H7 (cell line): ENCODE results near the gene CMTM7. TPM values are rescaled to one million over a fixed set of nuclear protein-coding genes. Genes with fewer than 3 reads are reported as not detected.
"Not testable (repeated sequence)": the region's sequence is repeated elsewhere in the genome, so short reads cannot be mapped to it uniquely, and the experiment has no call there.

ENCODE experiments used
- DNase-seq: peaks from one replicate; pipeline ENCODE4 v3.0.0; 2012
- H3K27me3 ChIP-seq: 2 replicates; pipeline ENCODE4 v1.6.0; 2011; ENCODE audit warnings: mild to moderate bottlenecking, low read length; ENCODE audit not compliant: control insufficient read depth, insufficient read depth
- H3K36me3 ChIP-seq: replicated peaks from 2 replicates; pipeline ENCODE4 v1.5.1; 2011; ENCODE audit warnings: low read length; ENCODE audit not compliant: control insufficient read depth, insufficient read depth
- H3K4me3 ChIP-seq: 2 replicates; pipeline ENCODE4 v1.5.1; 2011; ENCODE audit warnings: low read depth, mild to moderate bottlenecking, control low read depth, low read length, moderate library complexity; ENCODE audit not compliant: insufficient read depth
- total RNA-seq: library from RNA; depleted of rRNA; stranded (reverse); fragments of >200 nt; shearing (Covaris generic); gene quantifications from 2 replicates; pipeline ENCODE4 v1.2.3, GENCODE V29; 2014

The CMTM7 gene
- total RNA-seq, 1 experiment from 2014 or later: 15.3 TPM

DNA sequence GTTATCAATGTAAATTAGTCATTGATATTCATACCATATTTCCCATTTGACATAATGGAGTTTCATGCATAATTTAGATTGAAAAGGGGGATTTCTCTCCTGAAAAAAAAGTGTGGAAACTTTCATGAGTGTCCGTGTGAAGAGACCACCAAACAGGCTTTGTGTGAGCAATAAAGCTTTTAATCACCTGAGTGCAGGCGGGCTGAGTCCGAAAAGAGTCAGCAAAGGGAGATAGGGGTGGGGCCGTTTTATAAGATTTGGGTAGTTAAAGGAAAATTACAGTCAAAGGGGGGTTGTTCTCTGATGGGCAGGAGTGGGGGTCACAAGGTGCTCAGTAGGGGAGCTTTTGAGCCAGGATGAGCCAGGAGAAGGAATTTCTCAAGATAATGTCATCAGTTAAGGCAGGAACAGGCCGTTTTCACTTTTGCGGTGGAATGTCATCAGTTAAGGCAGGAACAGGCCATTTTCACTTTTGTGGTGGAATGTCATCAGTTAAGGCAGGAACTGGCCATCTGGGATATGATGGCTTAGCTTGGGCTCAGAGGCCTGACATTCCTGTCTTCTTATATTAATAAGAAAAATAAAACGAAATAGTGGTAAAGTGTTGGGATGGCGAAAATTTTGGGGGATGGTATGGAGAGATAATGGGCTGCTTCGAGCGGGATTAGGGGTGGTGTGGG, 69.3 kb downstream of the CMTM7 start:
- DNase-seq, H3K4me3 ChIP-seq, H3K27me3 ChIP-seq, H3K36me3 ChIP-seq: not testable (repeated sequence)

GRCh38 chr3:32462191-32462986, 70.7 kb downstream of the CMTM7 start:
- DNase-seq, H3K4me3 ChIP-seq, H3K36me3 ChIP-seq, H3K27me3 ChIP-seq: not testable (repeated sequence)

DNA sequence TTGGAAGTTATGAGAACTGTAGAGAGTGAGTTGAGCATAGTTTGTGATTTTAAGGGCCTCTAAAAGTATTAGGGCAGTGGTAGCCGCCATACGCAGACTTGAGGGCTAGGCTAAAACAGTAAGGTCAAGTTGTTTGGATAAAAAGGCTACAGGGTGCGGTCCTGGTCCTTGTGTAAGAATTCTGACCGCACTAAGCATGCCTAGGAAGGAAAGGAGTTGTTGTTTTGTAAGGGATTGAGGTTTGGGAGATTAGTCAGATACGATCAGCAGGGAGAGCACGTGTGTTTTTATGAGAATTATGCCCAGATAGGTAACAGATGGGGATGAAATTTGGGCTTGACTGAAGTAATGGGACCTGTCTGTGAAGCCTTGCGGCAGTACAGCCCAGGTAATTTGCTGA, 71.8 kb downstream of the CMTM7 start:
- not testable (repeated sequence) for DNase-seq, H3K36me3 ChIP-seq, H3K27me3 ChIP-seq, H3K4me3 ChIP-seq

DNA sequence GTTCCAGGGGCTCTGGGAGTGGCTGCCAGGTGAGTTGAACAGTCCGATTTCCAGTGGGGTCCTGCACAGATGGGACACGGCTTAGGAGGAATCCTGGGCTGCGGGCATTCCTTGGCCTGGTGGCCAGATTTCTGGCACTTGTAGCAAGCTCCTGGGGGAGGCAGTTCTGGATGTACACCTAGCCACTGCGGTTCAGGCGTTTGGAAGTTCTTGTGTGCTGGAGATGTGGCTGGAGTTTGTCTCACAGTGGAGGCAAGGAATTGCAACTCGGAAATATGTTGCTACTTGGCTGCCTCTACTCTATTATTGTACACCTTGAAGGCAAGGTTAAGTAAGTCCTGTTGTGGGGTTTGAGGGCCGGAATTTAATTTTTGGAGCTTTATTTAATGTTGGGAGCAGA, 73.1 kb downstream of the CMTM7 start:
- H3K4me3 ChIP-seq, H3K36me3 ChIP-seq, H3K27me3 ChIP-seq, DNase-seq: not testable (repeated sequence)

DNA sequence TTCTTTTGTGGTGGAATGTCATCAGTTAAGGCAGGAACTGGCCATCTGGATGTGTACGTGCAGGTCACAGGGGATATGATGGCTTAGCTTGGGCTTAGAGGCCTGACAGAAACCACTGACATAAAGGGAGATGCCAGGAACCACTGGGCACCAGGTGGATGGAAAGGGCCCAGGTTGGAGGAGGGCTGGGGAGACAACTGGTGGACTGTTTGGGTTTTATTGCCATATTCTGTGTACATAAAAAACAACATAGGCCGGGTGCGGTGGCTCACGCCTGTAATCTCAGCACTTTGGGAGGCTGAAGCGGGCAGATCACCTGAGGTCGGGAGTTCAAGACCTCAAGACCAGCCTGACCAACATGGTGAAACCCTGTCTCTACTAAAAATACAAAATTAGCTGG, 75.2 kb downstream of the CMTM7 start:
- H3K27me3 ChIP-seq, DNase-seq, H3K4me3 ChIP-seq, H3K36me3 ChIP-seq: not testable (repeated sequence)

GRCh38 chr3:32467333-32468070, 75.8 kb downstream of the CMTM7 start:
- H3K4me3 ChIP-seq: no peak overlapping the region
- DNase-seq: peak; percentile 93
- no peaks in the 10 kb centered on the region for H3K27me3 ChIP-seq
- H3K36me3 ChIP-seq: no peaks in the 10 kb centered on the region

DNA sequence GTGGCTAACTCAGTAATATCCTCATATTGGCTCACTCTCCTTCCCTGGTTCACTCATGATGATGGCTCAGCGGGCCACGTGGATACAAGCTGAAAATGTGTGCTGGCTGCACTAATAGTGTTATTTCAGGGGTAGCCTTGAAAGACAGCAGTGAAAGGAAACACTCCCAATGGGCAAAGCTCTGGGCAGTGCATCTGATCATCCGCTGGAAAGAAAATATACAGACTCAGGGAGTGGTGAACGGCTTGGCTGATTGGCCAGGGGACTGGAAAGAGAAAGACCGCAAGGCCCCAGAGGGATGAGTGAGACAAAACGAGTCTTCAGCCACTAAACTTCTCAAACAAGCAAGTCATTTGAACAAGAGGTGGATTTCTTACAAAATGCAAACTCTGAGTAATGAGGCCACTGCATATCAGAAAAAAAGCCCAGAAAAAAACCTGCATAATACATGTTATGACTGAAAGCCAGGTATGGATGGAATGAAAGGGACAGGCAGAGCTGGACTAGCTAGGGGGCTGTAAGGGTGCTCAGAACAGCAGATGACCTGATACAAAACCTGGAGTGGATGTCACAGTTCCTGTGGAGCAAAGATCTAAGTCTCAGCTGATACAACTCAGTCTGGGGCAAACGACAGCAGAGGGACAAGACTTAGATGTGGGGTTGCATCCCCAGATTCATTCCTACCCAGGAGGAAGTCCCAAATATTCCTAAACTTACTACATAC, 77.7 kb downstream of the CMTM7 start:
- DNase-seq: no peak
- Histone ChIP-seq H3K4me3 (no peak overlapping the region), H3K36me3 (no peaks in the 10 kb centered on the region), H3K27me3 (no peaks in the 10 kb centered on the region)

GRCh38 chr3:32470362-32470761, 78.7 kb downstream of the CMTM7 start:
- Histone ChIP-seq H3K36me3 (no peaks in the 10 kb centered on the region), H3K4me3 (no peak overlapping the region), H3K27me3 (no peaks in the 10 kb centered on the region)
- DNase-seq: no peak

GRCh38 chr3:32471246-32471645, 79.6 kb downstream of the CMTM7 start:
- Histone ChIP-seq H3K36me3 (no peaks in the 10 kb centered on the region), H3K27me3 (no peaks in the 10 kb centered on the region), H3K4me3 (no peak overlapping the region)
- DNase-seq: no peak

DNA sequence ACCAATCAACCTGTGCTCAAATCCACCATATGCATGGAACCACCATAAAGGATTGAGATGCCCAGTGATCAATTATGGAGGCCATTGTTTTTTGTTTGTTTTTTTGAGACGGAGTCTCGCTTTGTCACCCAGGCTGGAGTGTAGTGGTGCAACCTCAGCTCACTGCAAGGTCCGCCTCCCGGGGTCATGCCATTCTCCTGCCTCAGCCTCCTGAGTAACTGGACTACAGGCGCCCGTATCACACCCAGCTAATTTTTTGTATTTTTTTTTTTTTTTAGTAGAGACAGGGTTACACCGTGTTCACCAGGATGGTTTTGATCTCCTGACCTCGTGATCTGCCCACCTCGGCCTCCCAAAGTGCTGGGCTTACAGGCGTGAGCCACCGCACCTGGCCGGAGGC, 80.5 kb downstream of the CMTM7 start:
- H3K36me3 ChIP-seq, H3K4me3 ChIP-seq, H3K27me3 ChIP-seq, DNase-seq: not testable (repeated sequence)

DNA sequence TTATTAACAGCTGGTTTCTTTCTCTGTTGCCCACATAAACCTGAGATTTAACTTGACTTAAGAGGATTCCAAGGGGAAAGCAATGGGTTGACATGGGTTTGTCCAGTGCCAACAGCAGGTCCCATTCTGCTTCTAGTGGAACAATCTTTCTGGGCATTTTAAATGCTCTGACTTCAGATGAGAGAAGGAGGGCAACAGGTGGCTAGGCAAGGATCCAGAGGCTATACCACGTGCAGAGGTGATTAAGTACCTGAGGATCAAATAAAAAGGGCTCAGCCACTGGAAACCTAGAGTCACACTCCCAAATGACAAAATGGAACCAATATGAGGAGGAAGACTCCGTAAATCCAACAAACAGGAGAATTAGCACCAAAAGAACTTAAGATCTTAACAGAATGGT, 82.5 kb downstream of the CMTM7 start:
- DNase-seq: no peak
- no peak overlapping the region for H3K4me3 ChIP-seq
- H3K36me3 ChIP-seq: no peaks in the 10 kb centered on the region
- no peaks in the 10 kb centered on the region for H3K27me3 ChIP-seq

DNA sequence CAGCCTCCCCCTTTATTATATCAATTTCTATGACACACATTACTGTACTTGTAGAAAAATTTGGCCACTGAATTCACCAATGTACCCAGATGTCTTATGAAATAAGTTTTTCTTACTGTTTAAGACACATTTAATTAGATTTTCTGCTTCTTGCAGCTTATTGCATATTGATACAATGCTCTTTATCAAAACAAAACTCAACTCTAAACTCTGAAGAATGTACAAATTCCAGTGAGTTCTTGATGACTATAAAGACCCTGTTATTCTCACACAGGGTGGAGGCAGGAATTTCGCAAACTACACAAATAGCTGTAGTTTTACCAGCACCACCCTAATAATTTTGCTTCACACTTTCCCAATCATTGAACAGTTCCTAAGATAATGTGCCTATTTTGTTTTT, 89.0 kb downstream of the CMTM7 start:
- Histone ChIP-seq H3K27me3 (no peaks in the 10 kb centered on the region), H3K4me3 (no peak overlapping the region), H3K36me3 (no peaks in the 10 kb centered on the region; the same call in 1 of the 2 replicates)
- no peak for DNase-seq

DNA sequence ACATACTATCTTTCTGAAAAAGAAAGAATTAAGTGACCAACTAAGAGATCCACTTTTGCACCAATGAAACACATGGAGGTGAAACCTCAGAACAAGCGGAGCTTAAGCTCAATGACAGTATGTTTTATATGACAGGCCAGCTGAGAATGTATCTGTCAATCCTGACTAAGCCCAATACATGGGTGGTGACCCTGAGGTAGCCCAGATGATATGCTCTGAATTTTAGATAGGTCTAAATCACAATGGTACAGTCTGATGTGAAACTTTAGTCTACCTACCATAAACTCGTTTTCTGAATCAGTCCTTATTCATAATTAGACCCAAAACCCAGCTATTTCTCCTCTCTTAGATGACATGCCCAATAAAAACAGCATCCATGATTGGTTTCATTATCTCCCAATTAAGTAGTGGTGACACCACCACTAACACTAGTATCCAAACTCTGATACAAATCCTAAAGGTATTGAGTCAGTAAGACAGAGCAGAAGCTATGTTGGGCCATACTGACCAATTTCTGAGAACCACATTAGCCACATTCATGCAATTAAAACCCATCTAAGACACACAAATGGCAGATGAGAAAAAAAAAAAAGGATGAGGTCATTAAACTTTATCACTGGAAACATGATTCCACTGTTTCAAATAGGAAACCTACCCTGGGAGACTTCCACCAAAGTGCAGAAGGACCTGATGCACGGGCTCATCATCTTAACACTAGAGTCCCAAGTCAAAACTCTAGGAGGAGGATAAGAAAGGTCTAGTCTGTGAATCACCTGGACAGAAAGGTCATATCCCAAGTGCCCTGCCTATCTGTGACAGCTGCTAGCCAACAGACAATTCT, 90.4 kb downstream of the CMTM7 start:
- no peak overlapping the region for H3K4me3 ChIP-seq
- peaks cover 2% of the 10 kb centered on the region; the same call in 1 of the 2 replicates for H3K36me3 ChIP-seq
- no peaks in the 10 kb centered on the region for H3K27me3 ChIP-seq
- DNase-seq: no peak

DNA sequence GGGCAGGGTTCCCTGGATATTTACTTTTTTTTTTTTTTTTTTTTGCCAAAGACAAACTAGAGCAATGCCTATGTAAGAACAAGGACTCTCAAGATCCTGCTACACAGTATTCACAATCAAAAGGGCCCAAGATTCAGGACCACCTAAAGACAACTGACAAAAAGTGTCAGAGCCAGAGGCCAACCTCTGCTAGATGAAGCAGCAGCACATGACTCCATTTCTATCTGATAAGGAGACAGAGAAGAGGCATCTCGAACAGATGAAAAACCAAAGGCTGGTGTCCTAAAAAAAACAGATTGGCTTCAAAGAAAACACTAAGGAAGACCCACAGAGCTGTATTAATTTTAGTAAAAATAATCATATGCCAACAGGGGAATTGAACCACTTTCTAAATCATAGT, 91.0 kb downstream of the CMTM7 start:
- no peak for DNase-seq
- H3K4me3 ChIP-seq: no peak overlapping the region
- H3K36me3 ChIP-seq: peaks cover 2% of the 10 kb centered on the region; the same call in 1 of the 2 replicates
- no peaks in the 10 kb centered on the region for H3K27me3 ChIP-seq
